Keratinocyte (primary cell): ENCODE data around the gene AMMECR1.

Experiments
- CTCF ChIP-seq, 3 experiments: IDR thresholded peaks in 1 of 3; conservative IDR thresholded peaks in 1 of 3; optimal IDR thresholded peaks in 1 of 3; 2 replicates in 2 of 3; 3 replicates in 1 of 3; pipeline versions ENCODE3 to v1.5.1; 2011; ENCODE audit warnings: low read length in 3 of 3, mild to moderate bottlenecking in 3 of 3, moderate library complexity in 2 of 3, control low read depth in 1 of 3, inconsistent platforms in 1 of 3; ENCODE audit not compliant: insufficient read depth in 2 of 3; ENCODE audit errors: extremely low read depth in 1 of 3
- EZH2 ChIP-seq: IDR thresholded peaks from one replicate; pipeline ENCODE4 v1.6.1; 2012; ENCODE audit warnings: inconsistent platforms, mild to moderate bottlenecking, low read length, moderate library complexity

- TF ChIP-seq CTCF (optimal IDR thresholded peaks at IDR 0.05 in 1 of 3, IDR thresholded peaks at IDR 0.05 in 1 of 3, conservative IDR thresholded peaks at IDR 0.05 in 1 of 3; ENCODE audit: extremely low read depth in 1 of 3, insufficient read depth in 2 of 3, low read length in 3 of 3): no peak
- no peak for TF ChIP-seq EZH2
Measured at GRCh38 chrX:110183314-110183713, 134.6 kb downstream of the AMMECR1 start.
